NT2/D1 (cell line): Measurements from ENCODE around the gene DYRK3.

Source experiments
- SUZ12 ChIP-seq: IDR thresholded peaks from 2 replicates; pipeline ENCODE4 v1.6.1; 2011; ENCODE audit not compliant: insufficient read length, insufficient read depth; ENCODE audit errors: extremely low read depth
- YY1 ChIP-seq: IDR thresholded peaks from 2 replicates; pipeline ENCODE4 v1.6.1; 2011; ENCODE audit not compliant: insufficient read length, insufficient read depth
- ZNF274 ChIP-seq: IDR thresholded peaks from 2 replicates; pipeline ENCODE4 v1.6.1; 2011; ENCODE audit warnings: mild to moderate bottlenecking, low read depth, low read length

DNA sequence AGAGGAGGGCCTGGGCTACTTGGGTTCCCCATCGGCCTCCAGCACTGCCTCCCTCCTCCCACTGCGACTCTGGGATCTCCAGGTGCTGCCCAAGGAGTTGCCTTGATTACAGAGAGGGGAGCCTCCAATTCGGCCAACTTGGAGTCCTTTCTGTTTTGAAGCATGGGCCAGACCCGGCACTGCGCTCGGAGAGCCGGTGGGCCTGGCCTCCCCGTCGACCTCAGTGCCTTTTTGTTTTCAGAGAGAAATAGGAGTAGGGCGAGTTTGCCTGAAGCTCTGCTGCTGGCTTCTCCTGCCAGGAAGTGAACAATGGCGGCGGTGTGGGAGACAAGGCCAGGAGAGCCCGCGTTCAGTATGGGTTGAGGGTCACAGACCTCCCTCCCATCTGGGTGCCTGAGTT lies 47.4 kb upstream of the DYRK3 start:
- TF ChIP-seq YY1 (no peak), SUZ12 (no peak), ZNF274 (no peak)
